Neuron (in vitro differentiated cells): ENCODE measurements around the gene MED27.
"Not testable (repeated sequence)": the region's sequence is repeated elsewhere in the genome, so short reads cannot be mapped to it uniquely, and the experiment has no call there.

ENCODE experiments used
- H2AFZ ChIP-seq: one replicate; pipeline ENCODE4 v1.6.1; 2013; ENCODE audit warnings: low read depth, mild to moderate bottlenecking, inconsistent platforms, low read length, moderate library complexity
- H3K27me3 ChIP-seq: one replicate; pipeline ENCODE4 v1.6.1; 2013; ENCODE audit warnings: low read length; ENCODE audit not compliant: insufficient read depth
- H3K36me3 ChIP-seq: one replicate; pipeline ENCODE4 v1.6.1; 2013; ENCODE audit warnings: low read length; ENCODE audit not compliant: insufficient read depth
- H3K4me1 ChIP-seq: one replicate; pipeline ENCODE4 v1.6.1; 2013; ENCODE audit warnings: low read length; ENCODE audit not compliant: insufficient read depth
- H3K4me3 ChIP-seq: 2 replicates; pipeline ENCODE4 v1.5.1; 2013; ENCODE audit warnings: mild to moderate bottlenecking, low read length, moderate library complexity
- H3K9me3 ChIP-seq: one replicate; pipeline ENCODE4 v1.6.1; 2013; ENCODE audit warnings: low read length

Gene MED27

DNA sequence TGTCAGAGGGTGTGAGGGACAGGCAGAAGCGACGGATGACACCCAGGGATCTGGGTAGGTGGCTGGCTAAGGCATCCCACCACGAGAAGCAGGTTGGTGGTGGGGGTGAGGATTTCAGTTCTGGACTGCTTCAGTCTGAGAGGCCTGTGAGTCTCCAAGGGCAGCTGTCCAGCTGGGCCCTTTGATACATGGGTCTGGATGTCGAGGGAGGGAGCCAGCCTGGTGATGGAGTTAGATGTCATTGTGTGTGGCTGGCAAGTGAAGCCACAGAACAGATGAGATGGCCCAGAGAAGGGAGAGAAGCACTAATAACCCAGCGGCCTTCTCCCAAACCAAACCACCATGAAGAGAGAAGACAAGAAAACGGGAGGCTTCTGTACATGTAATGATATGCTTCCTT lies 11.1 kb downstream of the MED27 start:
- Histone ChIP-seq H3K9me3 (no peaks in the 10 kb centered on the region), H2AFZ (no peak overlapping the region), H3K4me3 (no peak overlapping the region), H3K36me3 (peaks cover 12% of the 10 kb centered on the region), H3K27me3 (no peaks in the 10 kb centered on the region), H3K4me1 (peaks cover 13% of the 10 kb centered on the region)

DNA sequence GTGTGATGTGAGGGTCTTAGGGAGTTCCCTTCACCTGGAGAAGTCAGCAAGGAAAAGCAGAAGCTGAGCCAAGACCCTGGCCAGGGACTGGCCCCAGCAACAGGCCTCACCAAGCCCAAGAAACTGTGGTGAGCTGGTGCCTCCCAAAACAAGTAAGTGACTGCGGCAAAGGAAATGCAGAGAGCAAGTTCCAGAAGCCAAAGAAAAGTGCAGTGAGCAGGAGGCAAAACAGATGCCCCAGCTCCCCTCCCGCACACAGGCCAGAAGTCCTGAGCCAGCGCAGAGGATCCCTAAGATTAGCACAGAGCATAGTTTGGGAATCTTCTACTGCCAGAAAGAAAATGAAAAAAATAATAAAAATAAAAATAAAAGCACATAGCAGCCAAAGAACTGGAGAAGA lies 13.2 kb downstream of the MED27 start:
- peaks cover 13% of the 10 kb centered on the region for H3K4me1 ChIP-seq
- H3K36me3 ChIP-seq, result peaks cover 2% of the 10 kb centered on the region
- H3K27me3 ChIP-seq, result no peaks in the 10 kb centered on the region
- H3K9me3 ChIP-seq, result no peaks in the 10 kb centered on the region
- H2AFZ ChIP-seq, result no peak overlapping the region
- H3K4me3 ChIP-seq, result no peak overlapping the region

DNA sequence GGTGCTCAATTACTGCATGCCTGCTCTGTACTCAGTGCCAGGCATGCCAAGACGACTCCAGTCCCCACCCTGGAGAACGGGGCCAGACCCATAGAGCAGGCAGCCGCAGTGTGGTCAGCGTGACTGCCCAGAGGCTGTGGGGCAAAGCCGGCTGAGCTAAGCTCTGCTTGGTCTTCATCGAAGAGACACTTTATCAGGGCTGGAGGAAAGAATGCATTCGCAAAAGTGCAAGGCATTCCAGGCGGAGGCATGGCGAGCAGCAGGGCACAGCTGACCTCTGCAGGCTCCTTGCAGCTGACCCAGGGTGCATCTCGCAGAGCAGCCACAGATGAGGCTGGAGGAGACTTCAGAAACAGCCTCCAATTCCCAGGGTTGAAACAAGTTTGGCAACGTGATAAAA lies 13.6 kb downstream of the MED27 start:
- Histone ChIP-seq H3K9me3 (no peaks in the 10 kb centered on the region), H3K27me3 (no peaks in the 10 kb centered on the region), H3K36me3 (peaks cover 2% of the 10 kb centered on the region), H3K4me1 (peaks cover 13% of the 10 kb centered on the region), H3K4me3 (no peak overlapping the region), H2AFZ (no peak overlapping the region)

DNA sequence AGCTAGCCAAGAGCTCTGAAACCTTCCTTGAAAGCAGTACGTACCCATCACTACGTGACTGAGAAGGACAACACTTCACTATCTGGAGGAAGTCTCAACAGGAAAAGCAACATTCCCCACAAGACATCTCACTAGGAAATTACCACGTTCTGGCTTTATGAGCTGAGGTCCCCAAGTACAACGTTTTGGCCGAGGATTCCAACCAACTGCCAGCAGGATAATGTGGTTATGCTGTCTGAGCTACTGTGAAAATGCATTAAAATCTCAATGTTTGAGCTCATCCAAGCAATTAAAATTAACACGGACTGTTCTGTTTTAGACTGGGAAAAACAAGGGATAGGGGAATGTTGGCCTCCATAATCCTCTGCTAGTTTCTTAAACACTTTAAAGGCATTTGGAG lies 16.4 kb downstream of the MED27 start:
- Histone ChIP-seq H3K4me3 (no peak overlapping the region), H3K36me3 (peaks cover 3% of the 10 kb centered on the region), H2AFZ (no peak overlapping the region), H3K4me1 (peaks cover 3% of the 10 kb centered on the region), H3K27me3 (no peaks in the 10 kb centered on the region), H3K9me3 (no peaks in the 10 kb centered on the region)

GRCh38 chr9:132062806-132063205 lies 16.9 kb downstream of the MED27 start:
- Histone ChIP-seq H2AFZ (no peak overlapping the region), H3K27me3 (no peaks in the 10 kb centered on the region), H3K4me1 (peaks cover 3% of the 10 kb centered on the region), H3K4me3 (no peak overlapping the region), H3K9me3 (no peaks in the 10 kb centered on the region), H3K36me3 (peaks cover 3% of the 10 kb centered on the region)

DNA sequence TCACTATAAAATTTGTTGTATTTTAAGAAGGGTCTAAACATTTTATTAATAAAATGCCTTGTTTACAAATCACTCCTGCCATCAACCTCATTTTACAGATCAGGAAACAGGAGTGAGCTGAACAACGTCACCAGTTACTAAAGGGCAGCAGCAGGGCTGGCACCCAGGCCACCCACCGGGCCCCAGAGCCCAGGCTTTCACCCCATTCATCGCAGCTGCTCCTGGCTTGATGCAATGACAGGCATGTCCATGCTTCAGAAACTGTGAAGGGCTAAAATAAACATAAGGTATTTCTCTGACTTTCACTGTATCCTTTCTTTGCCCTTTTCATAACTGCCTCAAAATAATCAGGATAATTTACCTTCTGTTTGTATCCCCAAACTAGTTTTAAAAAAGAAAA lies 18.1 kb downstream of the MED27 start:
- H3K4me3 ChIP-seq, result no peak overlapping the region
- H3K4me1 ChIP-seq, result no peaks in the 10 kb centered on the region
- no peak overlapping the region for H2AFZ ChIP-seq
- peaks cover 3% of the 10 kb centered on the region for H3K36me3 ChIP-seq
- H3K9me3 ChIP-seq, result no peaks in the 10 kb centered on the region
- H3K27me3 ChIP-seq, result no peaks in the 10 kb centered on the region

DNA sequence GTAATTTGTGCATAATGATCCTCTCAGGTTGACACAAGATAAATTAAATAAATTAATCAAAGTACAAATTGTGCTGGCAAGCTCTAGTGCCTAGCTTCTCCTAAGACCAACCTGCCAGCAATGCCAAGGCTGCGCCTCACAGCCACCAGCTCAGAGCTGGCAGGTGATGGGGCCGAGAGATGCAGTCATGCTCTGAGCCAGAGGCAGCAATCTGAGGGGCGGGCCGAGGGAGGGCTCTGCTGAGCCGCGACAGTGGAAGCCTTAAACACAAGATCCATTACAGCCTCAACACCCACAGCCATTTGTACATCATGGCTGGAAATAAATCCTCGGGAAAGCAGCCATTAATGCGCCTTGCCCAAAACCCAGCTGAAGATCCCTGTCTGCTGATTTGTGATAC lies 20.3 kb downstream of the MED27 start:
- H3K4me1 ChIP-seq, result no peaks in the 10 kb centered on the region

DNA sequence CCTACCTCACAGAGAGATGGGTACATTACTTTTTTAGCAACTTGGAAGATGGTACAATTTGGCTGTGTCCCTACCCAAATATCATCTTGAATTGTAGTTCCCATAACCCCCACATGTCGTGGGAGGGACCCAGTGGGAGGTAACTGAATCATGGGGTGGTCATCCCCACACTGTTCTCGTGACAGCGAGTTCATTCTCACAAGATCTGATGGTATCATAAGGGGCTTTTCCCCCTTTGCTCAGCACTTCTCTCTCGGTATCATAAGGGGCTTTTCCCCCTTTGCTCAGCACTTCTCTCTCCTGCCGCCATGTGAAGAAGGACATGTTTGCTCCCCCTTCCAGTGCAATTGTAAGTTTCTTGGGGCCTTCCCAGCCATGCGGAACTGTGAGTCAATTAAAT lies 21.4 kb downstream of the MED27 start:
- H3K27me3 ChIP-seq, H2AFZ ChIP-seq, H3K4me1 ChIP-seq, H3K4me3 ChIP-seq, H3K36me3 ChIP-seq, H3K9me3 ChIP-seq: not testable (repeated sequence)

More for the DNA sequence above, 20.3 kb downstream of the MED27 start:
- H2AFZ ChIP-seq, result no peak overlapping the region
- no peak overlapping the region for H3K4me3 ChIP-seq
- no peaks in the 10 kb centered on the region for H3K9me3 ChIP-seq
- no peaks in the 10 kb centered on the region for H3K27me3 ChIP-seq
- peaks cover 3% of the 10 kb centered on the region for H3K36me3 ChIP-seq

- Histone ChIP-seq H3K9me3 (no peaks in the 10 kb centered on the region), H3K36me3 (peaks cover 3% of the 10 kb centered on the region), H3K4me3 (no peak overlapping the region), H2AFZ (no peak overlapping the region), H3K27me3 (no peaks in the 10 kb centered on the region), H3K4me1 (no peaks in the 10 kb centered on the region)
Observed at GRCh38 chr9:132056717-132057560, 22.7 kb downstream of the MED27 start.

DNA sequence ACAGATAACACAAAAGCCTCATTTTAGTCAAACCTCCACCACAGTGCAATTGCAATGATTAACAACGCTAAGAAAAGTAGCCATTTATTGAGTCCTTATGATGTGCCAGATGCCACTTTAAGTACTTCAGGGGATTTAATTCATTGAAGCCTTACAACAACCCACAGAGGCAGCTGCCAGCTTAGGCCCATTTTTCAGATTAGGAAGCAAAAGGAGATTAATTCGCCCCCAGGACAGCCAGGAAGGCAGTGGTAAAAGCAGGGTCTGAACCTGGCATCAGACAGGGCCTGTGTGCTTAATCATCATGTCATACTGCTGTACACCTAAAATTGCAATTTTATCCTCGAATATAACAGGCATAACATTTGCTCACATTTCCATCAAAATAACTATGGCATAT lies 23.9 kb downstream of the MED27 start:
- H3K9me3 ChIP-seq, result no peaks in the 10 kb centered on the region
- no peaks in the 10 kb centered on the region for H3K27me3 ChIP-seq

DNA sequence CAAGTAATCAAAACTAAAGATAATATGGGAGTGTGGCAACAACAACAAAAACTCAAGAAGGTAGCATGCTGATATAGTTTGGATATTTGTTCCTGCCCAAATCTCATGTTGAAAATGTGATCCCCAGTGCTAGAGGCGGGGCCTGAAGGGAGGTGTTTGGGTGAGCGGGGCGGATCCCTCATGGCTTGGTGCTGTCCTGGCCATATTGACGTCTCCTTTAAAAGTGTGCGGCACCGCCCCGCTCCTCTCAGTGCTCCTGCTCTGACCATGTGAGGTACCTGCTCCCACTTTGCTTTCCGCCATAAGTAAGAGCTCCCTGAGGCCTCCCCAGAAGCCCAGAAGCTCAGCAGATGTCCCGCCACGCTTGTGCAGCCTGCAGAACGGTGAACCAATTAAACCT lies 25.6 kb downstream of the MED27 start:
- peaks cover 4% of the 10 kb centered on the region for H3K36me3 ChIP-seq
- no peaks in the 10 kb centered on the region for H3K4me1 ChIP-seq
- no peaks in the 10 kb centered on the region for H3K27me3 ChIP-seq
- H3K9me3 ChIP-seq, result peaks cover 4% of the 10 kb centered on the region
- no peak overlapping the region for H3K4me3 ChIP-seq
- no peak overlapping the region for H2AFZ ChIP-seq

More for the DNA sequence above, 23.9 kb downstream of the MED27 start:
- Histone ChIP-seq H2AFZ (no peak overlapping the region), H3K4me1 (no peaks in the 10 kb centered on the region), H3K4me3 (no peak overlapping the region), H3K36me3 (peaks cover 3% of the 10 kb centered on the region)

- Histone ChIP-seq H3K27me3 (no peaks in the 10 kb centered on the region), H2AFZ (no peak overlapping the region), H3K36me3 (peaks cover 4% of the 10 kb centered on the region), H3K4me3 (no peak overlapping the region), H3K4me1 (no peaks in the 10 kb centered on the region), H3K9me3 (peaks cover 4% of the 10 kb centered on the region)
Observed at GRCh38 chr9:132049900-132050299, 29.8 kb downstream of the MED27 start.

DNA sequence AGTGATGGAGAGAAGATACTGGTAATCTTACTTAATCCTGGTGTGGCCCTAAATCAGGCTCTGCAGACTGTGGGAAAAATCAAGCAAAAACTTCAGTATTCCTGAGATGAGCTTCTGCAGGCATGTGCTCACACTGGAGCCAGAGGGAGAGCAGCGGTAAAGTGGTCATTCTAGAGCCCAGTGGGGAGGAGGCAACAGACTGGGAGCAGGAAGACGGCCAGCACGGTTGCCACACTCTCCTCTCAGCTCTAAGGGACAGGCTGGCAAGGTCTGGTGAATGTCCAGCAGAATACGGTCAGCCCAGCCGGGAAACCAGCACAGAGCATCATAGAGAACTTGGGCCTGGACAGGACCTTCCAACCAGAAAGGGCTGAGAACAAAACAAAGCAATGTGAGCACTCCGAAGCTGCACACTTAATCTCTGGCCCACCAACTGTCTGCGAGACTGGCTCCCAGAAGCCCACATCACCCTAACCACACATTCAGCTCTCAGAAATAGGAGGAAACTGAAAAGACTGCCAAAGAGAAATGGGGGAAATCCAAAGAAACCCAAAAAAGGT lies 30.3 kb downstream of the MED27 start:
- H3K27me3 ChIP-seq, result no peaks in the 10 kb centered on the region
- H3K9me3 ChIP-seq, result peaks cover 4% of the 10 kb centered on the region
- H2AFZ ChIP-seq, result no peak overlapping the region
- no peak overlapping the region for H3K4me3 ChIP-seq
- no peaks in the 10 kb centered on the region for H3K4me1 ChIP-seq
- peaks cover 4% of the 10 kb centered on the region for H3K36me3 ChIP-seq
